Stimulated activated naive B cell treated with anti-CD40 and anti-IgM and Interleukin-4, amounts not matched to agents 10 μg/mL and 1 μg/mL and 100 μg/mL, for 72 hours (primary cell): Measurements from ENCODE around the gene ZNF287.
A peak's percentile ranks its signal among the peaks of the same experiment; 100 is the strongest.
"Not testable (repeated sequence)": the region's sequence is repeated elsewhere in the genome, so short reads cannot be mapped to it uniquely, and the experiment has no call there.

ENCODE experiments used
- ATAC-seq, 2 donors: fragments of 150-1000 bp; cut with Tn5 transposase; replicated peaks; 2 replicates each; pipeline ENCODE4 v1.10.0; 2021; ENCODE audit warnings: moderate library complexity in 1 of 2
- DNase-seq: peaks from one replicate; pipeline ENCODE4 v3.0.0; 2021
- H3K27ac Mint-ChIP-seq: one replicate; pipeline ENCODE4 v1.8.0; 2022; ENCODE audit warnings: mild to moderate bottlenecking, mixed read lengths
- H3K27me3 Mint-ChIP-seq, 2 donors: one replicate each; pipeline ENCODE4 v1.8.0; 2022; ENCODE audit warnings: mixed read lengths in 2 of 2
- H3K36me3 Mint-ChIP-seq, 2 donors: one replicate each; pipeline ENCODE4 v1.8.0; 2022; ENCODE audit warnings: mixed read lengths in 2 of 2, mild to moderate bottlenecking in 1 of 2
- H3K4me1 Mint-ChIP-seq, 2 donors: one replicate each; pipeline ENCODE4 v1.8.0; 2022; ENCODE audit warnings: mixed read lengths in 2 of 2, mild to moderate bottlenecking in 1 of 2
- H3K4me3 Mint-ChIP-seq, 2 donors: one replicate each; pipeline ENCODE4 v1.8.0; 2022; ENCODE audit warnings: mild to moderate bottlenecking in 2 of 2, mixed read lengths in 2 of 2, moderate library complexity in 1 of 2
- H3K9me3 Mint-ChIP-seq, 2 donors: one replicate each; pipeline ENCODE4 v1.8.0; 2022; ENCODE audit warnings: mixed read lengths in 2 of 2, mild to moderate bottlenecking in 1 of 2

The ZNF287 gene

DNA sequence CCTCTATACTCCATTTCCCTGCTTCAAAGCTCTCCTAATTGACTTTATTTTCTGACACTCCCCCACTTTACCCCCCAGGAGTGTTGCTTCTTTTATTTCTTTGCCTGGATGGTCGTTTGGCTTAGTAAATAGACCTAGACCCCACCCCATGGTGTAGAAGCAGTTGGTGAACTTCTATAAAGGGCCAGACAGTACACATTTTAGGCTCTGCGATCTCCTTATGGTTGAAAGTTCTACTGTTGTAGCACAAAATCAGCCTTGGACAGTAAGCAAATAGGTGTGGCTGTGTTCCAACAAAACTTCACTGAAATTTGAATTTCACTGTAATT, 31.9 kb downstream of the ZNF287 start:
- Mint-ChIP-seq H3K4me3 (peak overlapping the region in 1 of 2 donors; percentile 94), H3K27ac (no peak overlapping the region)
- DNase-seq, result no peak

DNA sequence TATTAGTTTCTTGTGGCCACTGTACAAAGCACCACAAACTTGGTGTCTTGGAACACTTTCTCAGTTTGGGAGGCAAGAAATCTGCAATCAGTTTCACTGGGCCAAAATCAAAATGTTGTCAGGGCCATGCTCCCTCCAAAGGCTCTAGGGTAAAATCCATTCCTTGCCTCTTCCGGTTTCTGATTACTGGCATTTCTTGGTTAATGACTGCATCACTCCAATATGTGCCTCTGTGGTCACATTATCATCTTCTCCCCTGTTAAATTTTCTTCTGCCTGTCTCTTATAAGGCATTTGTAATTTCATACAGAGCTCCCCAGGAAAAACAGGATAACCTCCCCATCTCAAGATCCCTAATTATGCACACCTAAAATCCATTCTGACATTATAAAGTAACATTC, 34.8 kb downstream of the ZNF287 start:
- peaks cover 19 to 26% of the 10 kb centered on the region in 2 donors for H3K27me3 Mint-ChIP-seq
- H3K27ac Mint-ChIP-seq, result no peak overlapping the region
- peaks cover 5 to 12% of the 10 kb centered on the region in 2 donors for H3K4me1 Mint-ChIP-seq
- no peak for DNase-seq
- no peak overlapping the region for H3K4me3 Mint-ChIP-seq
- H3K9me3 Mint-ChIP-seq, result no peaks in the 10 kb centered on the region
- ATAC-seq, result no peak
- H3K36me3 Mint-ChIP-seq, result peaks cover 0 to 2% of the 10 kb centered on the region in 2 donors

More for the DNA sequence above, 31.9 kb downstream of the ZNF287 start:
- Mint-ChIP-seq H3K4me1 (peaks cover 5 to 12% of the 10 kb centered on the region in 2 donors), H3K9me3 (no peaks in the 10 kb centered on the region), H3K27me3 (peaks cover 4 to 6% of the 10 kb centered on the region in 2 donors), H3K36me3 (peaks cover 0 to 2% of the 10 kb centered on the region in 2 donors)
- no peak for ATAC-seq

GRCh38 chr17:16529906-16530305, 39.1 kb downstream of the ZNF287 start:
- peaks cover 41 to 48% of the 10 kb centered on the region in 2 donors for H3K27me3 Mint-ChIP-seq
- DNase-seq (no peak), ATAC-seq (no peak)
- H3K27ac Mint-ChIP-seq, result no peak overlapping the region
- H3K9me3 Mint-ChIP-seq, result no peaks in the 10 kb centered on the region
- H3K36me3 Mint-ChIP-seq, result no peaks in the 10 kb centered on the region
- H3K4me1 Mint-ChIP-seq, result peaks cover 2 to 3% of the 10 kb centered on the region in 2 donors
- no peak overlapping the region for H3K4me3 Mint-ChIP-seq

- Mint-ChIP-seq H3K4me3 (no peak overlapping the region), H3K9me3 (no peaks in the 10 kb centered on the region), H3K4me1 (peaks cover 2 to 12% of the 10 kb centered on the region in 2 donors), H3K27ac (no peak overlapping the region), H3K36me3 (no peaks in the 10 kb centered on the region), H3K27me3 (peaks cover 48 to 51% of the 10 kb centered on the region in 2 donors)
- DNase-seq, result no peak
- no peak for ATAC-seq
These were observed 41.7 kb downstream of the ZNF287 start for GRCh38 chr17:16527298-16527697.

- not testable (repeated sequence) for ATAC-seq, H3K4me3 Mint-ChIP-seq, H3K27ac Mint-ChIP-seq, H3K36me3 Mint-ChIP-seq, DNase-seq, H3K9me3 Mint-ChIP-seq
- H3K27me3 Mint-ChIP-seq, result peaks cover 45 to 52% of the 10 kb centered on the region in 2 donors
- H3K4me1 Mint-ChIP-seq, result peaks cover 6 to 19% of the 10 kb centered on the region in 2 donors
These were observed 43.4 kb downstream of the ZNF287 start for GRCh38 chr17:16525556-16525955.

DNA sequence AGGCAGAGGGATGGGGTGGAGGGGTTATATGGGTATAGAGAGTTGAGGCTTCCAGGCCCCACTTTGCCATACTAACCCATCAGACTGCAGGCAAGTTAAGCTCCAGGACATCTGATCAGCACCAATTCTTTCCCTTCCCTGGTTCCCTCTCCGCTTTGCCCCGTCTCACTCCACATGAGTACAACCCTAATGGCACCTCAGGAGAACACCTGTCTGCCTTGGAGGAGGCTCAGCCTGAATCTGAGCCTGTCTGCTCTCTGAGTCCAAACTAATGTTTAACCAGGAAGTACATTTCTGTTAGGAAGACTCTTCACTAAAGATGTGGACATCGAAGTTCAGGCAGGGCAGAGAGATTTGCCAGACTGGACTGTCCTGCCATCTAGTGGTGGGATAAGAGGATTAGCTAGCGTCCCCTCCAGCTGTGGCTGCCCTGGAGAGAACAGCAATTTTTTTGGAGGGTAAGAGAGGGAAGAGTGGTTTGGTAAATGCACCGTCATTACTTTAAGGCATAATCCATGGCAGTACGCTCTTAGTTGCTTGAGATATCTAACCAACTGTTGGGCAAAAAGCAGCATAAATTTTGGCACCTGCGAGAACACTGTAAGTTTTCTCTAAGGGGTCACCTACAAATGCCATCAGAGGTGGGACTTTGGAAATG, 47.8 kb downstream of the ZNF287 start:
- no peak overlapping the region for H3K4me3 Mint-ChIP-seq
- ATAC-seq (peak; percentile 95), DNase-seq (peak; percentile 55)
- H3K36me3 Mint-ChIP-seq, result no peaks in the 10 kb centered on the region
- H3K4me1 Mint-ChIP-seq, result peaks cover 6 to 19% of the 10 kb centered on the region in 2 donors
- H3K27ac Mint-ChIP-seq, result peak overlapping the region; percentile 78
- no peaks in the 10 kb centered on the region for H3K9me3 Mint-ChIP-seq
- peaks cover 42 to 52% of the 10 kb centered on the region in 2 donors for H3K27me3 Mint-ChIP-seq

DNA sequence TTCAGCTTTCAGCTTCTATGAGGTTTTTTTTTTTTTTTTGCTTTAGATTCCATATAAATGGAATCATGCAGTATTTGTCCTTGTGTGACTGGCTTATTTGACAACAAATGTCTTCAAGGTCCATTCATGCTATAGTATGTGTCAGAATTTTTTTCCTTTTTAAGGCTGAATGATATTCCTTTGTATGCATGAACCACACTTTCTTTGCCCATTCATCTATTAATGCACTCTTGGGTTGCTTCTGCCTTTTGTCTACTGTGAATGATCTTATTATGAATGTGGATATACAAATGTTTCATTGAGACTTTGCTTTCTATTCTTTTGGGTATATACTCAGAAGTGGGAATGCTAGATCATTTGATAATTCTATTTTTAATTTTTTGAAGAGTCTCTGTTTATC, 50.0 kb downstream of the ZNF287 start:
- Mint-ChIP-seq H3K27me3 (peaks cover 60 to 66% of the 10 kb centered on the region in 2 donors), H3K27ac (no peak overlapping the region), H3K4me3 (no peak overlapping the region), H3K4me1 (peaks cover 4 to 10% of the 10 kb centered on the region in 2 donors), H3K36me3 (no peaks in the 10 kb centered on the region), H3K9me3 (no peaks in the 10 kb centered on the region)
- ATAC-seq (no peak), DNase-seq (no peak)

DNA sequence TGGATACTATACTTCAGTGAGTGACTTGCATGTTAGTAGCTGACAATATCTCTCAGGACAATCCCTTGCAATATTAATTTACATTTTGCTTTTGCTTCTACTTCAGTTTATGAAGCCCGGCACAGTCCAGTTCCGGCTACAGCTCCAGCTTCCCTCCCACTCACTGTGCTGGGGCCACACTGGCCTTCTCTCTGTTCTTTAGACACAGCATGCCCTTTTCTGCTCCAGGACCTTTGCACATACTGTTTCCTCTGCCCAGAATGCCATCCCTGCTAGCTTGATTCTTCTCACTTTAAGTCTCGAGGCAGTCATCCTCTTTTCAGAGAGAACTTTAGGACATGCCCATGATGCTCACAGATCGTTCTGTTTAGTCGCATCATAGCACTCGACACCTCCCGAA, 51.5 kb downstream of the ZNF287 start:
- Mint-ChIP-seq H3K27ac (no peak overlapping the region), H3K4me1 (peaks cover 5 to 9% of the 10 kb centered on the region in 2 donors), H3K9me3 (no peaks in the 10 kb centered on the region), H3K27me3 (peaks cover 64 to 69% of the 10 kb centered on the region in 2 donors), H3K4me3 (no peak overlapping the region), H3K36me3 (no peaks in the 10 kb centered on the region)
- ATAC-seq, result no peak
- DNase-seq, result no peak

DNA sequence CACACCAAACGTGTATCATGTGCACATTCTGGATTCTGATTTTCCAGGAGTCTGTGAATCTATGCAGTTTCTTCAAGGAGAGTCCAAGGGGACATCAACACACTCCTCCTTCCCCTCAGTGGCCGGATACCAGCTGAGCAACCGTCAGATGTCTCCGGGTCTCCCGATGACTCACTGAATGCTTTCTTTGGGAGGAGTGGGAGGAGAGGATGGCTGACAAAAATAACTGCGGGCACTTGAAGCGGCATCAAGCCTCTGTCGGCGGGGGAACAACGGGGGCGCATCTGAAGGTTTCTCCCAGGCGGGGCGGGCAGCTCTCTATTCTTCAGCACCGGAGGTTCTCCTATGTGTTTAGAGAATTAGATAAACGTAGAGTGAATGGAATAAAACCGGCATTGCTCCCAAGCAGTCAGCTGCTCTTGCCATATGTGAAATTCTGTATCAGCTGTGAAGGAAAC, 52.4 kb downstream of the ZNF287 start:
- no peak overlapping the region for H3K27ac Mint-ChIP-seq
- peaks cover 12 to 17% of the 10 kb centered on the region in 2 donors for H3K4me1 Mint-ChIP-seq
- ATAC-seq (no peak), DNase-seq (no peak)
- H3K27me3 Mint-ChIP-seq, result peaks cover 63 to 64% of the 10 kb centered on the region in 2 donors
- H3K4me3 Mint-ChIP-seq, result no peak overlapping the region
- H3K9me3 Mint-ChIP-seq, result no peaks in the 10 kb centered on the region
- no peaks in the 10 kb centered on the region for H3K36me3 Mint-ChIP-seq

DNA sequence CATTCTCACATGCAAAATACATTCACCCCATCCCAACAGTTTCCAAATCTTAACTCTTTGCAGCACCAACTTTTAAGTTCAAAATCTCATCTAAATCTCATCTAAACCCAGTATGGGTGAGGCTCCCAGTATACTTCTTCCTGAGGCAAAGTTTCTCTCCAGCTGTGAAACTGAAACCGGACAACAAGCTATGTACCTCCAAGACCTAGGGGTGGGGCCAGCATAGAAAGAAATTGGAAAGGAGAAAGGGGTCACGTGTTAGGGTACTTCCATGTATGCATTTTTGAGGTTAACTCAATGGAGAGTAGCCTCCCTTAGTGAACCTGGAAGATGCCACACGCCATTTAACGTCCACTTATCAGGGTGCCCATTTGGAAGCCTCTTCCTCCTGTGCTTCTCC, 53.1 kb downstream of the ZNF287 start:
- H3K27ac Mint-ChIP-seq, result no peak overlapping the region
- peaks cover 57% of the 10 kb centered on the region in 2 donors for H3K27me3 Mint-ChIP-seq
- peaks cover 7 to 11% of the 10 kb centered on the region in 2 donors for H3K4me1 Mint-ChIP-seq
- no peak for DNase-seq
- H3K36me3 Mint-ChIP-seq, result no peaks in the 10 kb centered on the region
- no peak for ATAC-seq
- no peak overlapping the region for H3K4me3 Mint-ChIP-seq
- H3K9me3 Mint-ChIP-seq, result no peaks in the 10 kb centered on the region

DNA sequence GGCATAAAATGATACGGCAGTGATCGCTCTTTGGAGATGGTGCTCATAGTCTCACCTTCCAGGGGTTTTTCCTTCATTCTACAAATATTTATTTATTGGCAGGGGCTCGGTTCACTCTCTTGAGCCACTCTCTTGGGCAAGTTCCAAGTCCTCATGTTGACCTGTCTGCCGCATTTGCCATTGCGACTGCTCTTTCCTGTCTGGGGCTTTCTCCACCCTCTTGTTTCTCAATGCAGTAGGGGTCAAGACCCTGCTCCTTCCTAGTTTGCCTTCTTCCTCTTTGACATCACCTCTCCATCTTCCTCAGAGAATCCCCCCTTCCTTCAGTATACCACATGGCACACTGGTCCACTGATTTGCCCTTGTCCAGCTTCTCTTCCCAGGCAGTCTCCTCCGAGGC, 55.1 kb downstream of the ZNF287 start:
- ATAC-seq (no peak), DNase-seq (no peak)
- H3K27me3 Mint-ChIP-seq, result peaks cover 45 to 47% of the 10 kb centered on the region in 2 donors
- H3K9me3 Mint-ChIP-seq, result no peaks in the 10 kb centered on the region
- no peak overlapping the region for H3K27ac Mint-ChIP-seq
- peaks cover 7 to 10% of the 10 kb centered on the region in 2 donors for H3K4me1 Mint-ChIP-seq
- H3K36me3 Mint-ChIP-seq, result no peaks in the 10 kb centered on the region
- no peak overlapping the region for H3K4me3 Mint-ChIP-seq

- peaks cover 7 to 10% of the 10 kb centered on the region in 2 donors for H3K4me1 Mint-ChIP-seq
- H3K27me3 Mint-ChIP-seq, result peaks cover 38 to 39% of the 10 kb centered on the region in 2 donors
- peak; percentile 38 to 45 for ATAC-seq
- H3K4me3 Mint-ChIP-seq, result no peak overlapping the region
- no peaks in the 10 kb centered on the region for H3K36me3 Mint-ChIP-seq
- no peak for DNase-seq
- no peak overlapping the region for H3K27ac Mint-ChIP-seq
- no peaks in the 10 kb centered on the region for H3K9me3 Mint-ChIP-seq
These were observed 57.0 kb downstream of the ZNF287 start for GRCh38 chr17:16512011-16512410.

DNA sequence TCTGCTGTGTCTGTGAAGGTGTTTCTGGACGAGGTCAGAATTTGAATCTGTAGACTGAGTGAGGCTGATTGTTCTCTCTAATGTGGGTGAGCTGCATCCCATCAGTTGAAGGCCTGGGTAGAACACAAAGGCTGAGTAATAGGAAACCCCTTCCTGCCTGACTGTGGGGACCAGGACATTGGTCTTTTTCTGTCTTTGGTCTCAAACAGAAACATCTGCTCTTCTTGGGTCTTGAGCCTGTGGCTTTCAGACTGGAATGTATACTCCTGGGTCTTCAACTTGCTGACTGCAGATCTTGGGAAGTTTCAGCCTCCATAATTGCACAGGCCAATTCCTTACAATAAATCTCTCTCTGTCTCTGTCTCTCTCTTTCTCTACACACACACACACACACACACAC, 57.4 kb downstream of the ZNF287 start:
- H3K27ac Mint-ChIP-seq, result no peak overlapping the region
- H3K36me3 Mint-ChIP-seq, result no peaks in the 10 kb centered on the region
- no peak for DNase-seq
- no peak for ATAC-seq
- H3K9me3 Mint-ChIP-seq, result no peaks in the 10 kb centered on the region
- H3K4me1 Mint-ChIP-seq, result peaks cover 7 to 10% of the 10 kb centered on the region in 2 donors
- no peak overlapping the region for H3K4me3 Mint-ChIP-seq
- H3K27me3 Mint-ChIP-seq, result peaks cover 38 to 39% of the 10 kb centered on the region in 2 donors

GRCh38 chr17:16507918-16508533, 61.0 kb downstream of the ZNF287 start:
- Mint-ChIP-seq H3K4me3 (no peak overlapping the region), H3K4me1 (peaks cover 7 to 10% of the 10 kb centered on the region in 2 donors), H3K36me3 (peaks cover 0 to 1% of the 10 kb centered on the region in 2 donors), H3K9me3 (no peaks in the 10 kb centered on the region), H3K27me3 (peaks cover 8 to 16% of the 10 kb centered on the region in 2 donors), H3K27ac (no peak overlapping the region)
- DNase-seq, result no peak
- ATAC-seq, result no peak

DNA sequence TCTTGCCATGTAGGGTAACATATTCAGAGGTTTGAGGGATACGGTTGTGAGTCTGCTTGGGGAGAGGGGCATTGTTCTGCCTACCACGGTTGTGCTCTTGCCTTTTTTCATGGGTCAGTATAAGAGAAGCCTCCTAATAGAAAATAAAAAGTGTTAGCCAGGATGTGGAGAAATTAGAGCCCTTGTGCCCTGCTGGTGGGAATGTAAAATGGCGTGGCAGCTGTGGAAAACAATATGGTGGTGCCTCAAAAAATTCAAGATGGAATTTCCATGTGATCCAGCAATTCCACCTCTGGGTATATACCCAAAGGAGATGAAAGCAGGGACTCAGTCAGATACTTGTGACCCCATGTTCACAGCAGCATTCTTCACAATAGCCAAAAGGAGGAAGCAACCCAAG, 62.8 kb downstream of the ZNF287 start:
- no peaks in the 10 kb centered on the region for H3K4me1 Mint-ChIP-seq
- DNase-seq, result no peak
- no peak overlapping the region for H3K27ac Mint-ChIP-seq
- no peaks in the 10 kb centered on the region for H3K9me3 Mint-ChIP-seq
- ATAC-seq, result no peak
- H3K4me3 Mint-ChIP-seq, result no peak overlapping the region
- H3K36me3 Mint-ChIP-seq, result peaks cover 0 to 1% of the 10 kb centered on the region in 2 donors
- peaks cover 8 to 16% of the 10 kb centered on the region in 2 donors for H3K27me3 Mint-ChIP-seq
